ENCODE data around the gene CRYGN. TPM values are rescaled to one million over a fixed set of nuclear protein-coding genes. Genes with fewer than 3 reads are reported as not detected.

Gene CRYGN
- total and polyA plus RNA-seq, 2 experiments from 2014 or later = 0.24 TPM; not detected in 1

DNA sequence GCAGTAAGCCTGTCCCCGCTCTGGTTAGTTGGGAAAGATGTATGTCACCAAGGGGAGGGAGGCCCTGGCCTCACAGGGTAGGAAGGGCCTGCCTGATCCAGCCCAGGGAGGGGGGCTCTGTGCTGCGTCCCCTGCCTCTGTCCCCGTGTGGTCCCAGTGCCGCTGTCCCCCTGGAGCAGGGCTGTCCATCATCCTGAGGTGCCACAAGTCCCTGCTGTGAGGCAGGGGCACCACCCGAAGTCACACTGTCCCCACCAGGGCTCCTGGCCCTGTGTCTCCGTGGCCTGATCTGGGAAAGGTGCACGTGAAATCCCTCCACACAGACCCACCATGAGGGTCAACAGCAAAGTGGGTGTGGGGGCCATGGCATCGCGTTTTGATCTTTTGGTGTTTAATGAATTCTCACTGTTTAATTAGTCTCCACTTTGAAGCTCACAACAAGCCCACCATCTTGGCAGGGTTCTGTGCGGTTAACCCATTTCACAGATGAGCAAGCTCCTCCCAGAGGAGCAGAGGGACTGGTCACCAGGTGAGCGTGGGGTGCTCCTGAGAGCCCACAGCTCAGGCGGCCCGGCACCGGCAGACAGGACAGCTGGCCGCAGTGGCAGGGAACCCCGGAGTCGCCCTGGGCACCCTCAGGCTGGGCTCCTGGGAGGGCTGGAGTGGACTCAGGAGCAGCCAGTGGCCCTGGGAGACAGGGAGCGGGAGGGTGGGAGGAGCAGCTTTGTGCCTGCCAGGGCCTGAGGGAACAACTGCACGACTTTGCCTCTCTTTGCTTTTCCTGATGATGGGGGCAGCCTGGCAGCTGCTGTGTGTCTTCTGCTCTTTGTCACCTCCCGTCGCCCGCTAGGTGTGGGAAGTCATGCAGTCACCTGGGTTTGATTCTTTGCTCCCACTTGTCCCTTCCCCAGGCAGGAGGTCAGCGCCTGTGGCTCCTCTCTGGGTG, 12.0 kb upstream of the CRYGN start:
- Histone ChIP-seq H3K4me1 (ENCODE audit: insufficient read depth) (no peaks in the 10 kb centered on the region), H3K79me2 (no peaks in the 10 kb centered on the region), H3K4me3 (no peak overlapping the region), H2AFZ (no peak overlapping the region), H3K9me3 (ENCODE audit: low read depth) (no peaks in the 10 kb centered on the region), H4K20me1 (ENCODE audit: insufficient read depth, poor library complexity, severe bottlenecking) (no peaks in the 10 kb centered on the region), H3K9me2 (replicated peaks; ENCODE audit: insufficient read depth) (no peaks in the 10 kb centered on the region), H3K27me3 (no peaks in the 10 kb centered on the region), H3K27ac (no peak overlapping the region), H3K36me3 (replicated peaks; ENCODE audit: insufficient read depth, low read depth) (no peaks in the 10 kb centered on the region), H3K4me2 (no peak overlapping the region)
- no peak for DNase-seq (ENCODE audit: low spot score)
- TF ChIP-seq EZH2phosphoT487 (IDR thresholded peaks at IDR 0.05; ENCODE audit: low read depth, severe bottlenecking, unreplicated experiment) (no peak), EZH2 (IDR thresholded peaks at IDR 0.05; ENCODE audit: borderline replicate concordance) (no peak)
- TF ChIP-seq, protein P1, sequence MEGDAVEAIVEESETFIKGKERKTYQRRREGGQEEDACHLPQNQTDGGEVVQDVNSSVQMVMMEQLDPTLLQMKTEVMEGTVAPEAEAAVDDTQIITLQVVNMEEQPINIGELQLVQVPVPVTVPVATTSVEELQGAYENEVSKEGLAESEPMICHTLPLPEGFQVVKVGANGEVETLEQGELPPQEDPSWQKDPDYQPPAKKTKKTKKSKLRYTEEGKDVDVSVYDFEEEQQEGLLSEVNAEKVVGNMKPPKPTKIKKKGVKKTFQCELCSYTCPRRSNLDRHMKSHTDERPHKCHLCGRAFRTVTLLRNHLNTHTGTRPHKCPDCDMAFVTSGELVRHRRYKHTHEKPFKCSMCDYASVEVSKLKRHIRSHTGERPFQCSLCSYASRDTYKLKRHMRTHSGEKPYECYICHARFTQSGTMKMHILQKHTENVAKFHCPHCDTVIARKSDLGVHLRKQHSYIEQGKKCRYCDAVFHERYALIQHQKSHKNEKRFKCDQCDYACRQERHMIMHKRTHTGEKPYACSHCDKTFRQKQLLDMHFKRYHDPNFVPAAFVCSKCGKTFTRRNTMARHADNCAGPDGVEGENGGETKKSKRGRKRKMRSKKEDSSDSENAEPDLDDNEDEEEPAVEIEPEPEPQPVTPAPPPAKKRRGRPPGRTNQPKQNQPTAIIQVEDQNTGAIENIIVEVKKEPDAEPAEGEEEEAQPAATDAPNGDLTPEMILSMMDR (IDR thresholded peaks at IDR 0.05; ENCODE audit: poor library complexity) = no peak
- WGBS (ENCODE audit: low lambda C conversion rate, missing lambda C conversion rate) = 88% methylated on average over 22 of the region's 23 CpGs

DNA sequence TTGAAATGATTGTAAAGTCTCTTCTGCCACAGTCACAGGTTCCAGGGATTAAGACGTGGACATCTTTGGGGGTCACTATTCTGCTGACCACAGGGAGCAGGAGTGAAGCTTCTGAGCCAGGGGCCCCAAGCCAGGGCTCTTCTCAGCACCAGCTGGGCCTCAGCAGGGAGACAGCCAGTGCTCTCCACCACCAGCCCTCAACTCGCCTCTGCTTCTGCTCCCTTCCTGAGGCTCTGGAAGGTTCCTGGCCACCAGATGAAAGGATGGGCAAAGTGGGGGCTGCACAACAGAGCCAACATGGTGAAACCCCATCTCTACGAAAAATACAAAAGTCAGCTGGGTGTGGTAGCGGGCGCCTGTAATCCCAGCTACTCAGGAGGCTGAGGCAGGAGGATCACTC, 11.2 kb upstream of the CRYGN start:
- whole genome bisulfite sequencing (ENCODE audit: low lambda C conversion rate, missing lambda C conversion rate) = 74% methylated on average over 5 of the region's 5 CpGs

DNA sequence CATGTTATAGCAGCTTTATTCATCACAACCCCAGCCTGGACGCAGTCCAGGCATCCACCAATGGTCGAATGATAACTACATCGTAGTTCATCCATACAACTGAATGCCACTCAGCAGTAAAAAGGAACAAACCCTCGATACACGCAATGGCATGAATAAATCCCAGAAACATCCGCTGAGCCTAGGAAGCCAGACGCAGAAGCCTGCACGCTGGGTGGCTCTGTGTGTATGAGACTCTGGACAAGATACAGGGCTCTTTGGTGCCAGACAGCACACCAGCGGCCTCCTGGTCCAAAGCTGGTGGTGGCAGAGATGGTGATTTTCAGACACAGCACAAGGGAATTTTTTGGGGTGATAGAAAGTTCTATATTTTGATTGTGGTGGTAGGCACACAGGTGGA, 10.0 kb upstream of the CRYGN start:
- TF ChIP-seq EZH2 (IDR thresholded peaks at IDR 0.05; ENCODE audit: borderline replicate concordance) = no peak
- TF ChIP-seq EZH2phosphoT487 (IDR thresholded peaks at IDR 0.05; ENCODE audit: low read depth, severe bottlenecking, unreplicated experiment) = no peak
- TF ChIP-seq, protein P1 (IDR thresholded peaks at IDR 0.05; ENCODE audit: poor library complexity) = no peak
- H2AFZ ChIP-seq = no peak overlapping the region
- H3K9me2 ChIP-seq (replicated peaks; ENCODE audit: insufficient read depth) = no peaks in the 10 kb centered on the region
- 83% methylated on average over 9 of the region's 9 CpGs for WGBS (ENCODE audit: low lambda C conversion rate, missing lambda C conversion rate)
- H3K27me3 ChIP-seq = no peaks in the 10 kb centered on the region
- no peaks in the 10 kb centered on the region for H3K36me3 ChIP-seq (replicated peaks; ENCODE audit: insufficient read depth, low read depth)
- H3K79me2 ChIP-seq = no peaks in the 10 kb centered on the region
- H4K20me1 ChIP-seq (ENCODE audit: insufficient read depth, poor library complexity, severe bottlenecking) = no peaks in the 10 kb centered on the region
- H3K27ac ChIP-seq = no peak overlapping the region
- H3K9me3 ChIP-seq (ENCODE audit: low read depth) = no peaks in the 10 kb centered on the region
- H3K4me2 ChIP-seq = no peak overlapping the region
- no peak overlapping the region for H3K4me3 ChIP-seq
- DNase-seq (ENCODE audit: low spot score) = no peak
- no peaks in the 10 kb centered on the region for H3K4me1 ChIP-seq (ENCODE audit: insufficient read depth)

More for the DNA sequence above, 11.2 kb upstream of the CRYGN start:
- no peak for TF ChIP-seq EZH2phosphoT487 (IDR thresholded peaks at IDR 0.05; ENCODE audit: low read depth, severe bottlenecking, unreplicated experiment)
- DNase-seq (ENCODE audit: low spot score) = no peak
- no peaks in the 10 kb centered on the region for H3K79me2 ChIP-seq
- H3K27ac ChIP-seq = no peak overlapping the region
- no peak overlapping the region for H3K4me3 ChIP-seq
- no peaks in the 10 kb centered on the region for H3K9me2 ChIP-seq (replicated peaks; ENCODE audit: insufficient read depth)
- no peak overlapping the region for H3K4me2 ChIP-seq
- H3K9me3 ChIP-seq (ENCODE audit: low read depth) = no peaks in the 10 kb centered on the region
- H2AFZ ChIP-seq = no peak overlapping the region
- no peaks in the 10 kb centered on the region for H3K36me3 ChIP-seq (replicated peaks; ENCODE audit: insufficient read depth, low read depth)
- no peaks in the 10 kb centered on the region for H3K4me1 ChIP-seq (ENCODE audit: insufficient read depth)
- H3K27me3 ChIP-seq = no peaks in the 10 kb centered on the region
- no peaks in the 10 kb centered on the region for H4K20me1 ChIP-seq (ENCODE audit: insufficient read depth, poor library complexity, severe bottlenecking)

Data from hepatocyte (in vitro differentiated cells).